Naive B cell (primary cell): Measurements from ENCODE around the gene AVPR2. TPM values are rescaled to one million over a fixed set of nuclear protein-coding genes. Genes with fewer than 3 reads are reported as not detected.

Experiments used
- ATAC-seq, 2 donors: fragments of 150-1000 bp; cut with Tn5 transposase; 2 replicates each; pipeline ENCODE4 v1.10.0; 2021; ENCODE audit warnings: low read depth in 2 of 2, mild to moderate bottlenecking in 2 of 2, moderate library complexity in 2 of 2
- DNase-seq: peaks from one replicate; pipeline ENCODE4 v3.0.0; 2022
- H3K27ac Mint-ChIP-seq, 6 donors: one replicate each; pipeline ENCODE4 v1.8.0; 2020 to 2022; ENCODE audit warnings: mild to moderate bottlenecking in 6 of 6, mixed read lengths in 6 of 6, moderate library complexity in 5 of 6, inconsistent platforms in 2 of 6
- H3K27me3 Mint-ChIP-seq, 3 donors: one replicate each; pipeline ENCODE4 v1.8.0; 2021 to 2022; ENCODE audit warnings: mixed read lengths in 3 of 3, mild to moderate bottlenecking in 1 of 3
- H3K36me3 Mint-ChIP-seq, 2 donors: one replicate each; pipeline ENCODE4 v1.8.0; 2020 to 2022; ENCODE audit warnings: mixed read lengths in 2 of 2, inconsistent platforms in 1 of 2, mild to moderate bottlenecking in 1 of 2
- H3K4me1 Mint-ChIP-seq, 3 donors: one replicate each; pipeline ENCODE4 v1.8.0; 2020 to 2022; ENCODE audit warnings: mixed read lengths in 3 of 3, inconsistent platforms in 1 of 3, mild to moderate bottlenecking in 1 of 3, moderate library complexity in 1 of 3
- H3K4me3 Mint-ChIP-seq, 8 donors: one replicate each; pipeline ENCODE4 v1.8.0; 2020 to 2022; ENCODE audit warnings: mild to moderate bottlenecking in 8 of 8, mixed read lengths in 8 of 8, moderate library complexity in 8 of 8, inconsistent platforms in 2 of 8
- H3K9me3 Mint-ChIP-seq, 7 donors: one replicate each; pipeline ENCODE4 v1.8.0; 2020 to 2022; ENCODE audit warnings: mixed read lengths in 7 of 7, mild to moderate bottlenecking in 5 of 7, inconsistent platforms in 2 of 7, moderate library complexity in 1 of 7
- polyA plus RNA-seq, 6 donors: library from polyadenylated mRNA; unstranded; fragments of 300-500 nt; fragmentation: Illumina TruSeq; gene quantifications; one replicate each; pipeline ENCODE4 v1.2.3, GENCODE V29; 2021; ENCODE audit warnings: low read depth in 6 of 6

The AVPR2 gene
- polyA plus RNA-seq, 6 donors from 2014 or later, result 0.25 TPM; not detected in 5

GRCh38 chrX:153866302-153867019 lies 38.0 kb upstream of the AVPR2 start:
- DNase-seq (no peak), ATAC-seq (no peak)
- no peaks in the 10 kb centered on the region for H3K4me1 Mint-ChIP-seq
- peak overlapping the region in 1 of 8 donors; percentile 35 for H3K4me3 Mint-ChIP-seq
- H3K27me3 Mint-ChIP-seq, result peaks cover 0 to 13% (median 0%) of the 10 kb centered on the region in 3 donors
- H3K36me3 Mint-ChIP-seq, result peaks cover 0 to 6% of the 10 kb centered on the region in 2 donors
- peaks cover 0 to 2% (median 0%) of the 10 kb centered on the region in 7 donors for H3K9me3 Mint-ChIP-seq
- no peak overlapping the region for H3K27ac Mint-ChIP-seq

DNA sequence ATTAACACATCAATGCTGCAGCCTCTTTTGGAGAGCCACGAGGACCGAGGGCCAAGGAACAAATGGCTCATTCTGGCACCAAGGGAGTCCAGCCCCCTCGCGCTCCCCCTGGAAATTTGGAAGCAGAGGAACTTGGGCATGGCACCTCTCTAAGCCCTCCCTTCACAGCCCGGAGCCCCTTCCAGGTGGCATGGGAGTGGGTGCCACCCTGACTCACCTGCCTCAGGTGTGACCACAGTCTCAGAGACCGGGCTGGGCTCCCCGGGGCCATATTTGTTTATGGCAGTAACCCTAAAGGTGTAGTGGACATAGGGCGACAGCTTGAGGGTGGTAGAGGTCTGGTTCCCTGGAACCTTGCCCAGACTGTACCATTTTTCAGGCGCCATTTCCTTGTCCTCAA lies 37.3 kb upstream of the AVPR2 start:
- H3K4me3 Mint-ChIP-seq, result no peak overlapping the region
- ATAC-seq (no peak), DNase-seq (no peak)
- peak overlapping the region in 1 of 6 donors; percentile 50 for H3K27ac Mint-ChIP-seq
- H3K4me1 Mint-ChIP-seq, result no peaks in the 10 kb centered on the region
- H3K27me3 Mint-ChIP-seq, result peaks cover 0 to 20% (median 0%) of the 10 kb centered on the region in 3 donors
- H3K9me3 Mint-ChIP-seq, result peaks cover 0 to 2% (median 0%) of the 10 kb centered on the region in 7 donors
- H3K36me3 Mint-ChIP-seq, result peaks cover 0 to 6% of the 10 kb centered on the region in 2 donors

DNA sequence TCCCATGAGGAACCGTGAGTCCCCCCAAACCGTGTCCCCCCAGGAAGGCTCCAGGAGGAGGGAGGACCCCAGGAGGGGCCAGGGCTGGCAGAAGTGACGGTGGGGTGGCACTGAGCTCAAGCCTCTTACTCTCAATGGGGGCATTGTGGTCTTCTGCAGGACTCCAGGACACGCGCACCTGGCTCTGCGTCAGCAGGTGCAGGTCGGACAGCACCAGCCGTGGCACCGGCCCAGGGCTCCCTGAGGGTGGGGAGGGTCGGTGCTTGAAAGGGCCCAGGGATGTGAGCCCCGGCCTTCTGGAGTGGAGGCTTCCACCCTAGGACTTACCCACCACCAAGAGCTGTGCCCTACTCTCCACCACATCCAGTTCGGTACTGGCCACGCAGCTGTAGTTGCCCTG lies 36.8 kb upstream of the AVPR2 start:
- H3K27ac Mint-ChIP-seq, result no peak overlapping the region
- peaks cover 0 to 25% (median 2%) of the 10 kb centered on the region in 3 donors for H3K27me3 Mint-ChIP-seq
- no peak overlapping the region for H3K4me3 Mint-ChIP-seq
- peaks cover 0 to 6% of the 10 kb centered on the region in 2 donors for H3K36me3 Mint-ChIP-seq
- no peaks in the 10 kb centered on the region for H3K4me1 Mint-ChIP-seq
- ATAC-seq (no peak), DNase-seq (no peak)
- H3K9me3 Mint-ChIP-seq, result peaks cover 0 to 2% (median 0%) of the 10 kb centered on the region in 7 donors

DNA sequence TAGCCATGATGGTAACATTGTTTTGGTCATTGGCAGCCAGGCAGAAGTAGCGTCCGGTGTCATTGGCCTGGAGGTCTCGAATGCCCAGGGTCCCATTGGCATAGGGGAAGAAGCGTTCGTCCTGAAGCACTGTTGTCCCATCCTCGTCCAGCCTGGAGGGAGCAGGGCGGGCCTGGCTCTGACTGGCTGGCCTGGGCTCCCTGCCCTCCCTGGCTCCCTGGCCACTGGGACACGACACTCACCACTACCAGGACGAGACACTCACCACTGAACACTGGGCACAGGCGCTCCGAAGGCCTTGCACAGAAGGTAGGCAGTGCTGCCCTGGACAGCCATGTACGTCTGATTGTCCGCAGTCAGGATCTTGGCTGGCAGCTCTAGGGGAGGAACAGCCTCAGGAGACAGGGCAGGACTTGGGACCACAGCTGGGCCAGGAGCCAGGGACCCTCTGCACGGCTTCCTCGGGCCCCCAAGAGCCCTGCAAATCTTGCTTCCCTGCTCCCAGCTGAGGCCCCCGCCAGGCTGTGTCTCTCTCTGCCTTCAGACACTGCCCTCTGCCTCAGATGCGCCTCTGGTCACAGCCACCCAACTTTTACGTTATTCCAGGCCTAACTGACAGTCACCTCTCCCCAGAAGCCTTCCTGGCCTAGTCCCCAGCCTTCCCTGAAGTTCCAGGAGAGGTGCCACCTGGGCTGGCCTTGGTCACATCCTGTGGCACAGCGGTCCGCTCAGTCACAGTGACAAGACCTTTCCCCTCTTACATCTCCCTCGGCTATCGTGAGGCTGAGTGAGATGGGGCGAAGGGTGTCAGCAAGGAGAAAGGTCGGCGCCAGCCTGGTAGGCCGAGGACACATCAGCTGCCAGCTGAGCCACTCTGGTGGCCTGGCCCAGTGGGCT lies 35.6 kb upstream of the AVPR2 start:
- H3K27ac Mint-ChIP-seq, result peak overlapping the region in 3 of 6 donors; percentile 38 to 92 (median 54)
- peaks cover 0 to 6% of the 10 kb centered on the region in 2 donors for H3K36me3 Mint-ChIP-seq
- H3K27me3 Mint-ChIP-seq, result peaks cover 0 to 37% (median 10%) of the 10 kb centered on the region in 3 donors
- H3K4me3 Mint-ChIP-seq, result peak overlapping the region in 1 of 8 donors; percentile 25
- ATAC-seq, result no peak
- H3K9me3 Mint-ChIP-seq, result peaks cover 0 to 2% (median 0%) of the 10 kb centered on the region in 7 donors
- H3K4me1 Mint-ChIP-seq, result peaks cover 0 to 2% (median 0%) of the 10 kb centered on the region in 3 donors
- DNase-seq, result no peak

DNA sequence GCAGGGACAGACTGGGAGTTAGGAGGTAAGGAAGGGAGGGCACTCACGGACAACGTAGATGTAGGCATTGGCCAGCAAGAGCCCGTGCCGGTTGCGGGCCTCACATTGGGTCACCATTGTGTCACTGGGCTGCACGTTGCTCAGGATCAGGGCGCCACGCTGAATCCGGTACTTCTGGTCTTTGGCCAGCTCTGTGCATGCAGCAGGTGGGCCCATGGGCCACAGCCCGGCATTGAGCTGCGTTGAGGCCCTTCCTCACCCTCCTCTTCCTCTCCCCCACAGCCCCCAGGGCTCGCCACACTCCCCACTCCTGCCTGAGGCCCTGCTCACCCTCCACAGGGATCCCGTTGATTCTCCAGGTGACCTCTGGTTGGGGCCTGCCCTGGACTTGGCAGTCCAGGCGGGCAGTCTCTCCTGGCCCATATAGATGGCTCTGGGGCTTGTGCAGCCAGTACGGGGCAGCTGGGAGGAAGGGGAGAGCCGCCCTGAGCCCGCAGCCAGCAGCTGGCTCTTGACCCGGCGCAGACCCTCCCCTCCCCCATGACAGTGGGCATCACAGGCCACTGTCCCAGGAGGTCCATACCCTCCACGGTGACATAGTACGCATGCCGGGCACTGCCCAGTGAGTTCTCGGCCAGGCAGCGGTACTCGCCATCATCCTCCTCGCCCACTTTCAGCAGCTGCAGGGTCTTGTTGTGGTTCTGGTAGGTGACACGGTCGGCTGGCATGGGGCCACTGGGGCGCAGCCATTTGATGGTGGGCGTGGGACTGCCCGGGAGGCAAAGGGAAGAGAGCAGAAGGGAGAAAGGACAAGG lies 34.8 kb upstream of the AVPR2 start:
- Mint-ChIP-seq H3K27ac (peak overlapping the region in 1 of 6 donors; percentile 92), H3K27me3 (peaks cover 0 to 45% (median 15%) of the 10 kb centered on the region in 3 donors), H3K9me3 (peaks cover 0 to 3% (median 0%) of the 10 kb centered on the region in 7 donors), H3K4me3 (no peak overlapping the region), H3K36me3 (peaks cover 0 to 6% of the 10 kb centered on the region in 2 donors), H3K4me1 (peaks cover 0 to 2% (median 2%) of the 10 kb centered on the region in 3 donors)
- DNase-seq, result no peak
- no peak for ATAC-seq

DNA sequence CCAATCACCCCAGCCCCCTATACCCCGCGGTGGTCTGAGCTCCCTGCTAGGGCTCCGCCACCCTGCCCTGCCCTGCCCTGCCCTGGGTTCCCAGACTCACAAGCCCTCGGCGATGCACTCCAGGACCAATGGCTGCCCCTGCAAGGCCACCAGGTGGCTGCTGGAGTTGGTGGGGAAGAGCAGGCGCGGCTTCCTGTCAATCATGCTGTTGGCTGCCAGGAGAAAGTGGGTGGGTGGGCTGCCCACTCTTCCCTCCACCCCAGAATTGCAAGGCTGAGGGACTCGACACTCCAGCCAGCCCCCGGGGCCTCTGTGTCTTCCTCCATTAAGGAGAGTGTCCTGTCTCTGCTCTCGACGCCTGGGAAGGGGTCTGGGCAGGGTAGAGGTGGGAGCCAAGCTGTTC lies 34.2 kb upstream of the AVPR2 start:
- Mint-ChIP-seq H3K36me3 (peaks cover 0 to 6% of the 10 kb centered on the region in 2 donors), H3K9me3 (peaks cover 0 to 3% (median 0%) of the 10 kb centered on the region in 7 donors)

GRCh38 chrX:153870791-153871360 lies 33.6 kb upstream of the AVPR2 start:
- ATAC-seq, result no peak
- Mint-ChIP-seq H3K4me1 (peaks cover 0 to 10% (median 3%) of the 10 kb centered on the region in 3 donors), H3K27ac (peak overlapping the region in 1 of 6 donors; percentile 58), H3K36me3 (peaks cover 0 to under 1% of the 10 kb centered on the region in 2 donors), H3K4me3 (no peak overlapping the region), H3K9me3 (peaks cover 0 to 3% (median 0%) of the 10 kb centered on the region in 7 donors), H3K27me3 (peaks cover 0 to 50% (median 24%) of the 10 kb centered on the region in 3 donors)
- no peak for DNase-seq

More for the DNA sequence above, 34.2 kb upstream of the AVPR2 start:
- Mint-ChIP-seq H3K27ac (no peak overlapping the region), H3K27me3 (peaks cover 0 to 52% (median 21%) of the 10 kb centered on the region in 3 donors), H3K4me3 (no peak overlapping the region), H3K4me1 (peaks cover 0 to 8% (median 2%) of the 10 kb centered on the region in 3 donors)
- DNase-seq, result no peak
- no peak for ATAC-seq

- peaks cover 1 to 10% (median 9%) of the 10 kb centered on the region in 3 donors for H3K4me1 Mint-ChIP-seq
Measured at GRCh38 chrX:153871451-153871850, 33.0 kb upstream of the AVPR2 start.

DNA sequence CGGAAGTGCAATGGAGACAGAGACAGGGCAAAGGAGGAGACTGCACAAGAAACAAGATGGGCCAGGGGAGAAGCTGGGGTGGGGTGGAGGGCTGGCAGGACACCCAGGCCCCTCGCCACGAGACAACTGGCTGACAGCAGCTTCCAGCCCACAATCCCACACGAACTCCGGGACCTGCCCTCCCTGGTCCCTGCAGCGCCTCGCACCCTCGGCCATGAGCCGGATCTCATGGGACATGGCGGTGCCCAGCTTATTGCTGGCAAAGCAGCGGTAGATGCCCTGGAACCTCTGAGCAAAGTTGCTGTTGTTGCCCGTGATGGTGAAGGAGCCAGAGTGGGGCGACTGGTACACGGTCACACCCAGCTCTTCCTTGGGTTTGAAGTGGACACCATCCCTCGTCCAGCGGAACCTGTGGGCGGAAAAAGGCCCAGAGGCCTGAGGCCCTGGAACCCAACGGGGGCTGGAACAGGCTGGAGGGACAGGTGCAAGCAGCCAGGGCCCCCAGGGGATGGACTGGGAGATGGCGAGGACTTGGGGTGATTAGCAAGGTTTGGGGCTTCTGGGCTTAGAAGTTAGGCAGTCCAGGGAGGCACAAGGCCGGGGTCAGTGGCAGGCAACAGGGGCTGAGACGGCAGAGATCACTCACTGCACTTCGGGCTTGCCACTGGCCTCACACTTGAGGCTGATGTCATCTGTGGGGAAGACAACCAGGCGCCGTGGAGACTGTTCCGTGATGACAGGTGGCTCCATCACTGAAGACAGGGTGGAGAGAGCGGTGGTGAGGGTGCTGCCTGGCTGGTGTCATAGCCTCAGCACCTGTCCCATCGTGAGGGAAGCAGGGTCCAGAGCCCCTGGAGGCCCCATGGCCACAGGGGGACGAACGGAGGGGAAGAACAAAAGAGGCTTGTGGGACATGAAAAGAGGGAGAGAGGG lies 32.3 kb upstream of the AVPR2 start:
- Mint-ChIP-seq H3K27me3 (peaks cover 5 to 55% (median 32%) of the 10 kb centered on the region in 3 donors), H3K36me3 (no peaks in the 10 kb centered on the region), H3K9me3 (peaks cover 0 to 5% (median 0%) of the 10 kb centered on the region in 7 donors), H3K4me1 (peaks cover 2 to 10% (median 9%) of the 10 kb centered on the region in 3 donors), H3K27ac (peak overlapping the region in 1 of 6 donors; percentile 94), H3K4me3 (peak overlapping the region in 1 of 8 donors; percentile 70)
- no peak for ATAC-seq
- DNase-seq, result no peak

More at GRCh38 chrX:153871451-153871850, 33.0 kb upstream of the AVPR2 start:
- H3K27ac Mint-ChIP-seq, result no peak overlapping the region
- H3K9me3 Mint-ChIP-seq, result peaks cover 0 to 5% (median 0%) of the 10 kb centered on the region in 7 donors
- no peaks in the 10 kb centered on the region for H3K36me3 Mint-ChIP-seq
- ATAC-seq (no peak), DNase-seq (no peak)
- peaks cover 5 to 53% (median 30%) of the 10 kb centered on the region in 3 donors for H3K27me3 Mint-ChIP-seq
- H3K4me3 Mint-ChIP-seq, result no peak overlapping the region

GRCh38 chrX:153873282-153874084 lies 31.0 kb upstream of the AVPR2 start:
- Mint-ChIP-seq H3K4me3 (no peak overlapping the region), H3K9me3 (peaks cover 0 to 8% (median 0%) of the 10 kb centered on the region in 7 donors), H3K27me3 (peaks cover 9 to 64% (median 38%) of the 10 kb centered on the region in 3 donors), H3K4me1 (peaks cover 11 to 19% (median 15%) of the 10 kb centered on the region in 3 donors), H3K36me3 (peaks cover 0 to 7% of the 10 kb centered on the region in 2 donors), H3K27ac (no peak overlapping the region)
- ATAC-seq (no peak), DNase-seq (no peak)

DNA sequence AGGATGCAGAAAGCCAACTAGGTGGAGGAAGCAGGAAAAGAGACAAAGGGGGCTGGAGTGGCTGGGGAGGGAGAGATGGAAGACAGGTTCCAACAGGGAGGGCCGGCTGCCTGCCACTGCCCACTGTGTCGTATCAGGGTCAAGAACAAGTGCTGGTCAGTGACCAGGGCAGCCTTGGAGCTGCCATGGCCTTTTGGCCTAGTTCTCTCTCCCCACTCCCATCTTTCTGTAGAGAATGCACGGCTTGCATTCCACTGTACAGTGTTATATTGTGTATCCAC lies 30.4 kb upstream of the AVPR2 start:
- Mint-ChIP-seq H3K27ac (peak overlapping the region in 1 of 6 donors; percentile 65), H3K36me3 (peaks cover 0 to 9% of the 10 kb centered on the region in 2 donors), H3K4me1 (peaks cover 16 to 22% (median 19%) of the 10 kb centered on the region in 3 donors), H3K27me3 (peaks cover 10 to 69% (median 43%) of the 10 kb centered on the region in 3 donors), H3K9me3 (peaks cover 0 to 8% (median 0%) of the 10 kb centered on the region in 7 donors), H3K4me3 (no peak overlapping the region)
- DNase-seq (no peak), ATAC-seq (no peak)
